ENCODE measurements around the gene NAA35. TPM values are rescaled to one million over a fixed set of nuclear protein-coding genes. Genes with fewer than 3 reads are reported as not detected.

NAA35 gene
- total and polyA plus RNA-seq, 9 of the 15 experiments (the other 6 are each of a cell fraction or from before 2014, with no cell fraction given), result 17.7 to 43.9 (median 29.0) TPM

DNA sequence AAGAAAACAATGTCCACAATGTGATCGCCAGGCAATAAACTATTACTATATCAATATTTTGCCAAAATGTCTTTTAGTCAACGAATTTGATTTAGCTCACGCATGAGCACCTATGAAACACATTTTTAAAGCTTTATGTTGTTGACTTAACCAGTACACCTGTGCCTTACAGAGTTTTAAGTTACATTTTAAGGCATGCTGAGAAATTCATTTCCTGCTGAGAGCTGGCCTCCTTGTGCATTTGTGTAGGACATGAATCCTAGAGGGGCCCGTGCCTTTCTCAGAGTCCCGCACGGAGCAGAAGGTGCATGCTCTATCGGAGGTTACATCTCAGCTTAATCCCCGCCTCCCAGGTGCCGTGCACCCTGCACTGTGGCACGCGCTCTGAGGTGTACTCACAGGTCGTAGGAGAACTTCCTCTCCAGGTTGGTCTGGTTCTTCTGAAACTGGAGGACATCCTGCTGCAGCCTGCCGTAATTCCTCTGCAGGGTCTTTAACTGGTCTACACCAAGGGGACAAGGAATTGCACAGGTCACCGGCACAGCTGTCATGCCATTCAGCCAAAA is 105.2 kb downstream of the NAA35 start (continued):
- TF ChIP-seq, protein P1, sequence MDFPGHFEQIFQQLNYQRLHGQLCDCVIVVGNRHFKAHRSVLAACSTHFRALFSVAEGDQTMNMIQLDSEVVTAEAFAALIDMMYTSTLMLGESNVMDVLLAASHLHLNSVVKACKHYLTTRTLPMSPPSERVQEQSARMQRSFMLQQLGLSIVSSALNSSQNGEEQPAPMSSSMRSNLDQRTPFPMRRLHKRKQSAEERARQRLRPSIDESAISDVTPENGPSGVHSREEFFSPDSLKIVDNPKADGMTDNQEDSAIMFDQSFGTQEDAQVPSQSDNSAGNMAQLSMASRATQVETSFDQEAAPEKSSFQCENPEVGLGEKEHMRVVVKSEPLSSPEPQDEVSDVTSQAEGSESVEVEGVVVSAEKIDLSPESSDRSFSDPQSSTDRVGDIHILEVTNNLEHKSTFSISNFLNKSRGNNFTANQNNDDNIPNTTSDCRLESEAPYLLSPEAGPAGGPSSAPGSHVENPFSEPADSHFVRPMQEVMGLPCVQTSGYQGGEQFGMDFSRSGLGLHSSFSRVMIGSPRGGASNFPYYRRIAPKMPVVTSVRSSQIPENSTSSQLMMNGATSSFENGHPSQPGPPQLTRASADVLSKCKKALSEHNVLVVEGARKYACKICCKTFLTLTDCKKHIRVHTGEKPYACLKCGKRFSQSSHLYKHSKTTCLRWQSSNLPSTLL (IDR thresholded peaks at IDR 0.05), result no peak
- TF ChIP-seq NR2C2 (CRISPR knock-in tag; IDR thresholded peaks at IDR 0.05) (no peak), NR2C2 (tag; IDR thresholded peaks at IDR 0.05) (no peak), ZNF586 (CRISPR knock-in tag; conservative IDR thresholded peaks at IDR 0.05) (no peak), FOXJ3 (CRISPR knock-in tag; IDR thresholded peaks at IDR 0.05) (no peak), ARNT (IDR thresholded peaks at IDR 0.05) (no peak), GABPB2 (CRISPR knock-in tag; conservative IDR thresholded peaks at IDR 0.05) (no peak), C11orf30 (IDR thresholded peaks at IDR 0.05; ENCODE audit: low read depth) (no peak), TGIF2 (CRISPR knock-in tag; IDR thresholded peaks at IDR 0.05) (no peak), PHF20 (IDR thresholded peaks at IDR 0.05; ENCODE audit: partially characterized antibody) (no peak)
- TF ChIP-seq, protein P2, sequence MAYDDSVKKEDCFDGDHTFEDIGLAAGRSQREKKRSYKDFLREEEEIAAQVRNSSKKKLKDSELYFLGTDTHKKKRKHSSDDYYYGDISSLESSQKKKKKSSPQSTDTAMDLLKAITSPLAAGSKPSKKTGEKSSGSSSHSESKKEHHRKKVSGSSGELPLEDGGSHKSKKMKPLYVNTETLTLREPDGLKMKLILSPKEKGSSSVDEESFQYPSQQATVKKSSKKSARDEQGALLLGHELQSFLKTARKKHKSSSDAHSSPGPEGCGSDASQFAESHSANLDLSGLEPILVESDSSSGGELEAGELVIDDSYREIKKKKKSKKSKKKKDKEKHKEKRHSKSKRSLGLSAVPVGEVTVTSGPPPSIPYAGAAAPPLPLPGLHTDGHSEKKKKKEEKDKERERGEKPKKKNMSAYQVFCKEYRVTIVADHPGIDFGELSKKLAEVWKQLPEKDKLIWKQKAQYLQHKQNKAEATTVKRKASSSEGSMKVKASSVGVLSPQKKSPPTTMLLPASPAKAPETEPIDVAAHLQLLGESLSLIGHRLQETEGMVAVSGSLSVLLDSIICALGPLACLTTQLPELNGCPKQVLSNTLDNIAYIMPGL (CRISPR knock-in tag; IDR thresholded peaks at IDR 0.05), result no peak
- TF ChIP-seq, protein P3, sequence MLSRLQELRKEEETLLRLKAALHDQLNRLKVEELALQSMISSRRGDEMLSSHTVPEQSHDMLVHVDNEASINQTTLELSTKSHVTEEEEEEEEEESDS (CRISPR knock-in tag; IDR thresholded peaks at IDR 0.05), result no peak
- TF ChIP-seq, protein P4, sequence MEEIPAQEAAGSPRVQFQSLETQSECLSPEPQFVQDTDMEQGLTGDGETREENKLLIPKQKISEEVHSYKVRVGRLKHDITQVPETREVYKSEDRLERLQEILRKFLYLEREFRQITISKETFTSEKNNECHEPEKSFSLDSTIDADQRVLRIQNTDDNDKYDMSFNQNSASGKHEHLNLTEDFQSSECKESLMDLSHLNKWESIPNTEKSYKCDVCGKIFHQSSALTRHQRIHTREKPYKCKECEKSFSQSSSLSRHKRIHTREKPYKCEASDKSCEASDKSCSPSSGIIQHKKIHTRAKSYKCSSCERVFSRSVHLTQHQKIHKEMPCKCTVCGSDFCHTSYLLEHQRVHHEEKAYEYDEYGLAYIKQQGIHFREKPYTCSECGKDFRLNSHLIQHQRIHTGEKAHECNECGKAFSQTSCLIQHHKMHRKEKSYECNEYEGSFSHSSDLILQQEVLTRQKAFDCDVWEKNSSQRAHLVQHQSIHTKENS (CRISPR knock-in tag; IDR thresholded peaks at IDR 0.05), result no peak
